Activated T-cell treated with anti-CD3 and anti-CD28 coated beads, Interleukin-2, amount 50 U/mL, for 4 hours (primary cell): ENCODE measurements around the gene AGO3. TPM values are rescaled to one million over a fixed set of nuclear protein-coding genes. Genes with fewer than 3 reads are reported as not detected.
A peak's percentile ranks its signal among the peaks of the same experiment; 100 is the strongest.
"Not testable (repeated sequence)": the region's sequence is repeated elsewhere in the genome, so short reads cannot be mapped to it uniquely, and the experiment has no call there.

Source experiments
- ATAC-seq, 2 donors: fragments of 200-7000 bp; cut with Tn5 transposase; one replicate each; pipeline ENCODE4 v1.10.0; 2021
- DNase-seq: peaks from one replicate; pipeline ENCODE4 v3.0.0-alpha.2; 2020
- H3K27me3 Mint-ChIP-seq: one replicate; pipeline ENCODE4 v1.8.0; 2021; ENCODE audit warnings: low read depth, mixed read lengths
- H3K36me3 Mint-ChIP-seq: one replicate; pipeline ENCODE4 v1.8.0; 2022; ENCODE audit warnings: mixed read lengths; ENCODE audit not compliant: insufficient read depth
- H3K4me1 Mint-ChIP-seq: one replicate; pipeline ENCODE4 v1.8.0; 2021; ENCODE audit warnings: low read depth, mixed read lengths
- H3K4me3 Mint-ChIP-seq: one replicate; pipeline ENCODE4 v1.8.0; 2021; ENCODE audit warnings: mild to moderate bottlenecking, moderate library complexity, mixed read lengths
- H3K9me3 Mint-ChIP-seq: one replicate; pipeline ENCODE4 v1.8.0; 2021; ENCODE audit warnings: mixed read lengths
- total RNA-seq, 3 donors: library from RNA; stranded (reverse); gene quantifications; one replicate each; pipeline ENCODE4 v1.2.1, GENCODE V29; 2021

The AGO3 gene
- total RNA-seq, 3 donors from 2014 or later, result 20.3 to 22.8 (median 21.9) TPM

- no peak for ATAC-seq
- H3K27me3 Mint-ChIP-seq, result no peaks in the 10 kb centered on the region
- DNase-seq, result no peak
- H3K36me3 Mint-ChIP-seq, result peaks cover 2% of the 10 kb centered on the region
- H3K4me3 Mint-ChIP-seq, result no peak overlapping the region
- H3K9me3 Mint-ChIP-seq, result no peaks in the 10 kb centered on the region
- H3K4me1 Mint-ChIP-seq, result peaks cover 40% of the 10 kb centered on the region
These were observed 4.8 kb downstream of the AGO3 start for GRCh38 chr1:35935442-35936388.

DNA sequence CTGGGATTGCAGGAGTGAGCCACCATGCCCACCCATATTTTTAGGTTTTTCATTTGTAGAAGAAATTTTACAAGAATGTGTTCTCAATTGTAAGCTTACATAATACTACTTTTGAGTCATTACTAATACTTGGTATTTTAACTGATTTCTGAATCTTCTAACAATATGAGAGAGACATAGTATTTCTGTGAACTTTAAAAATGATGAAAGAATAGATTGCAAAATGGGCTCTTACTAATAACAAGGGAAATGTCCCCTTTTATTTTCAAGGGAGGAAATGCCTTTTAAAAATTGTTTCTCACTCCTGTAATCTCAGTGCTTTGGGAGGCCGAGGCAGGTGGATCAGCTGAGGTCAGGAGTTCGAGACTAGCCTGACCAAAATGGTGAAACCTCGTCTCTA lies 5.9 kb downstream of the AGO3 start:
- DNase-seq, result no peak
- H3K4me3 Mint-ChIP-seq, result no peak overlapping the region
- H3K9me3 Mint-ChIP-seq, result no peaks in the 10 kb centered on the region
- no peak for ATAC-seq
- peaks cover 48% of the 10 kb centered on the region for H3K4me1 Mint-ChIP-seq
- peaks cover 6% of the 10 kb centered on the region for H3K36me3 Mint-ChIP-seq
- H3K27me3 Mint-ChIP-seq, result no peaks in the 10 kb centered on the region

DNA sequence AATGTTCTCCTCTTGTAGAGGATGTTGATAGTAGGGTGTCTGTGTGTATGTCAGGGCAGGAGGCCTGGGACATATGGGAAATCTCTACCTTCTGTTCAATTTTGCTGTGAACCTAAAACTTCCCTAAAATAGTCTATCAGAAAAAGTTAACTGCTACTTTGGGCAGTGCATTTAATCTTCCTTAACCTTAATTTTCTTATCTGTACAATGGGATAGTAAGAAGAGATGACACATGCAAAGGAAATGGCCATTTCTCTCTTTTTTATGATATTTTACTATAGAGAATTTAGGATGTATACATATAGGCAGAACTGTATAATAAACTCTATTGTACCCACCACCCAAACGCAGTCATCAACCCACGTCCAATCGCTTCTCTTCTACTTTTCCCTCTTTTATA lies 8.6 kb downstream of the AGO3 start:
- Mint-ChIP-seq H3K4me3 (no peak overlapping the region), H3K9me3 (no peaks in the 10 kb centered on the region), H3K27me3 (no peaks in the 10 kb centered on the region), H3K36me3 (peaks cover 8% of the 10 kb centered on the region), H3K4me1 (peaks cover 41% of the 10 kb centered on the region)
- ATAC-seq, result no peak
- DNase-seq, result no peak

GRCh38 chr1:35945327-35945726 lies 14.4 kb downstream of the AGO3 start:
- DNase-seq (no peak), ATAC-seq (no peak)
- Mint-ChIP-seq H3K27me3 (no peaks in the 10 kb centered on the region), H3K9me3 (no peaks in the 10 kb centered on the region), H3K4me3 (no peak overlapping the region), H3K4me1 (peaks cover 47% of the 10 kb centered on the region), H3K36me3 (peaks cover 25% of the 10 kb centered on the region)

DNA sequence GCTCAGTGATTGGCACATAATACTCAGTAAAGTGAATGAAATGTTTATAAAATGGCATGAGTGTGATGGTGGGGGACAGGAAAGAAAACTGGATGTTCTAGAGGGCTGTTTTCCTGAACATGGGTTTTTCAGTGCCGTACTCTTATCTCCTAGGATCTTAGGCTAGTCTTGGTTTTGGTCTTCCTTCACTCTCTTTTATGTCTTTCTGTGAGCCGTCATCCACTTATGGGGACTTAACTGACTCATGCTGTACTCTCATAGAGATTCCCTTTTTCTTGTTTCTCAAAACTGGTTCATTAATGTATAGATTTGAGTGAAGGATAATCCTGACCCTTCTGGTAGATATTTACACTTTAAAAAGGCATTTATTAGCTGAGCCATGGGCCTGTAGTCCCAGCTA lies 16.6 kb downstream of the AGO3 start:
- H3K4me1 Mint-ChIP-seq, result peaks cover 29% of the 10 kb centered on the region
- peaks cover 25% of the 10 kb centered on the region for H3K36me3 Mint-ChIP-seq
- DNase-seq (no peak), ATAC-seq (peak; percentile 22 to 59)
- no peak overlapping the region for H3K4me3 Mint-ChIP-seq
- H3K9me3 Mint-ChIP-seq, result no peaks in the 10 kb centered on the region
- no peaks in the 10 kb centered on the region for H3K27me3 Mint-ChIP-seq

DNA sequence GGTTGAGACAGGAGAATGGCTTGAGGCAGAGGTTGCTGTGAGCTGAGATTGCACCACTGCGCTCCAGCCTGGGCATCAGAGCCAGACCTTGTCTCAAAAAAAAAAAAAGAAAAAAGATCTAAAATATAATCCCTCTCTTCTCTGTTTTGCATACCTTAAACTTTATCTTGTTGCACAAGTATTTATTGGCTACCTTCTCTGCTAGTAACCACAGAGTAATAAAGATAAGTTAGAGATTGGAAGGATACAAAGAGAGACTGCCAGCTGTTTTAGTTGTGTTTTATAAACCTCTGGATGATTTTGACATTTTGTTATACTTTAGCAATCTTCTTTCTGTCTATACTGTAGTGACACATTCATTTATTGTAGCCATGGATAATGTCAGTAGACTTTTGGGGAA lies 27.7 kb downstream of the AGO3 start:
- ATAC-seq, result no peak
- Mint-ChIP-seq H3K9me3 (no peaks in the 10 kb centered on the region), H3K4me3 (no peak overlapping the region)

DNA sequence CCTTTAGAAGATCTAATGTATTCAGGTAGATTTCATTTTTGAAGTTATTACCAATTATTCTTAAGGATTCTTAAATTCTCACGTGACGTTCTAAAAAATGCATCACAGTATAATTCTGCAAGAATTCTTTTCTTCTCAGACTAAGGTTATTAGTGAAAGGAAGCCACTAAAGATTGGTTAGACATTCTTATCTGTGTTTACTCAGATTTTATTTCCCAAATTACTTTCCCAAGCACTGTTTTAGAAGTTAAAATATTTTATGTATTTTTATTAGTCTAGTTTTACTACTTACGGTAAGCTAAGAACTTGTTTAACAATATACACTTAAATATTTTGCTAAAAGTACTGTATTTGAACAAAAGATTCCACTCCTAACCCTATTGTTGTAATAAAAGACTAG lies 28.4 kb downstream of the AGO3 start:
- H3K4me1 Mint-ChIP-seq, result peaks cover 6% of the 10 kb centered on the region
- no peak overlapping the region for H3K4me3 Mint-ChIP-seq
- H3K27me3 Mint-ChIP-seq, result no peaks in the 10 kb centered on the region
- peaks cover 16% of the 10 kb centered on the region for H3K36me3 Mint-ChIP-seq
- ATAC-seq (no peak), DNase-seq (no peak)
- H3K9me3 Mint-ChIP-seq, result no peaks in the 10 kb centered on the region

More for the DNA sequence above, 27.7 kb downstream of the AGO3 start:
- no peak for DNase-seq
- Mint-ChIP-seq H3K36me3 (peaks cover 14% of the 10 kb centered on the region), H3K27me3 (no peaks in the 10 kb centered on the region), H3K4me1 (peaks cover 6% of the 10 kb centered on the region)

- peaks cover under 1% of the 10 kb centered on the region for H3K9me3 Mint-ChIP-seq
- ATAC-seq, result no peak
- no peaks in the 10 kb centered on the region for H3K27me3 Mint-ChIP-seq
- no peak for DNase-seq
- no peak overlapping the region for H3K4me3 Mint-ChIP-seq
- H3K36me3 Mint-ChIP-seq, result peaks cover 9% of the 10 kb centered on the region
- peaks cover 3% of the 10 kb centered on the region for H3K4me1 Mint-ChIP-seq
These were observed 32.0 kb downstream of the AGO3 start for GRCh38 chr1:35962952-35963351.

DNA sequence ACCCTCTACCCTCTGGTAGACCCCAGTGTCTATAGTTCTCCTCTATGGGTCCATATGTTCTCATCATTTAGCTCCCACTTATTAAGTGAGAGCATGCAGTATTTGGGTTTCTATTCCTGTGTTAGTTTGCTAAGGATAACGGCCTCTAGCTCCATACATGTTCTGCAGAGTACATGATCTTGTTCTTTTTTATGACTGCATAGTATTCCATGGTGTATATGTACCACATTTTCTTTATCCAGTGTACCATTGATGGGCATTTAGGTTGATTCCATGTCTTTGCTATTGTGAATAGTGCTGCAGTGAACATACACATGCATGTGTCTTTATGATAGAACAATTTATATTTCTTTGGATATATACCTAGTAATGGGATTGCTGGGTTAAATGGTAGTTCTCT lies 33.4 kb downstream of the AGO3 start:
- H3K4me3 Mint-ChIP-seq, H3K27me3 Mint-ChIP-seq, H3K9me3 Mint-ChIP-seq, DNase-seq, ATAC-seq, H3K4me1 Mint-ChIP-seq: not testable (repeated sequence)
- H3K36me3 Mint-ChIP-seq, result peaks cover 20% of the 10 kb centered on the region

- Mint-ChIP-seq H3K4me3 (no peak overlapping the region), H3K27me3 (no peaks in the 10 kb centered on the region), H3K9me3 (peaks cover 6% of the 10 kb centered on the region), H3K4me1 (peaks cover 5% of the 10 kb centered on the region), H3K36me3 (peaks cover 37% of the 10 kb centered on the region)
- DNase-seq (no peak), ATAC-seq (no peak)
These were observed 37.5 kb downstream of the AGO3 start for GRCh38 chr1:35968396-35968795.

GRCh38 chr1:35971601-35972000 lies 40.7 kb downstream of the AGO3 start:
- peaks cover 7% of the 10 kb centered on the region for H3K4me1 Mint-ChIP-seq
- no peak for DNase-seq
- peaks cover 6% of the 10 kb centered on the region for H3K9me3 Mint-ChIP-seq
- ATAC-seq, result no peak
- no peak overlapping the region for H3K4me3 Mint-ChIP-seq
- peaks cover 45% of the 10 kb centered on the region for H3K36me3 Mint-ChIP-seq
- no peaks in the 10 kb centered on the region for H3K27me3 Mint-ChIP-seq

GRCh38 chr1:35972631-35973030 lies 41.7 kb downstream of the AGO3 start:
- H3K9me3 Mint-ChIP-seq, H3K4me1 Mint-ChIP-seq, DNase-seq, H3K27me3 Mint-ChIP-seq, ATAC-seq, H3K4me3 Mint-ChIP-seq: not testable (repeated sequence)
- peaks cover 45% of the 10 kb centered on the region for H3K36me3 Mint-ChIP-seq

- H3K4me1 Mint-ChIP-seq, result no peaks in the 10 kb centered on the region
- peaks cover 33% of the 10 kb centered on the region for H3K36me3 Mint-ChIP-seq
These were observed 49.2 kb downstream of the AGO3 start for GRCh38 chr1:35980090-35980489.

GRCh38 chr1:35988237-35988636 lies 57.3 kb downstream of the AGO3 start:
- no peak for ATAC-seq
- Mint-ChIP-seq H3K4me1 (no peaks in the 10 kb centered on the region), H3K36me3 (peaks cover 25% of the 10 kb centered on the region), H3K27me3 (no peaks in the 10 kb centered on the region), H3K9me3 (no peaks in the 10 kb centered on the region), H3K4me3 (no peak overlapping the region)
- DNase-seq, result no peak

More at GRCh38 chr1:35980090-35980489, 49.2 kb downstream of the AGO3 start:
- no peak overlapping the region for H3K4me3 Mint-ChIP-seq
- DNase-seq, result no peak
- H3K9me3 Mint-ChIP-seq, result no peaks in the 10 kb centered on the region
- ATAC-seq, result no peak
- H3K27me3 Mint-ChIP-seq, result no peaks in the 10 kb centered on the region

DNA sequence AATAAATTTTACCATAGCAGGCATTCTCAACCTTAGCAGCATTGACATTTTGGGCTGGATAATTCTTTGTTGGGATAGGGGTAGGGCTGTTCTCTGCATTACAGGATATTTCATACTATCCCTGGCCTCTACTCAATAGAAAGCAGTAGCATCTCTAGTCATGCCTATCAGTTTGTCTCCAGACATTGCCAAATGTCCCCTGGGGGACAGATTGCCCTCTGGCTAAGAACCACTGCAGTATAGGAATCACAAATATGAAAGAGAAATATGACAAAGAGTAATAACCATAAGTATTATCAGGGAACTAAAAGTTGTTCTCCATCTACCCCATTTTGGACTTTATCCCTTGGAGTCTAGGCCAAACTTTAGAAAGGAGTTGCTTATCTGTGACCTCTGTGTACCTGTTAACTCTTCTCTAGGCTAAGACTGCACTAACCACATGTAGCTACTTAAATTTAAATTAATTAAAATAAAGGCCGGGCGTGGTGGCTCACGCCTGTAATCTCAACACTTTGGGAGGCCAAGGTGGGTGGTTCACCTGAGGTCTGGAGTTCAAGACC lies 76.1 kb downstream of the AGO3 start:
- Mint-ChIP-seq H3K4me3 (no peak overlapping the region), H3K4me1 (no peaks in the 10 kb centered on the region), H3K36me3 (peaks cover 13% of the 10 kb centered on the region), H3K9me3 (no peaks in the 10 kb centered on the region), H3K27me3 (no peaks in the 10 kb centered on the region)
- no peak for DNase-seq
- ATAC-seq, result no peak
